HEK293T (cell line): ENCODE results near the gene PJVK.

Source experiments
- BHLHE40 ChIP-seq: fragments of 450-650 bp; IDR thresholded peaks from 2 replicates; pipeline ENCODE4 v1.6.1; 2016; ENCODE audit warnings: mild to moderate bottlenecking, moderate library complexity, borderline replicate concordance
- FOXA1 ChIP-seq: fragments of 450-650 bp; IDR thresholded peaks from 2 replicates; pipeline ENCODE4 v1.6.1; 2016; ENCODE audit warnings: mild to moderate bottlenecking
- LEF1 ChIP-seq: fragments of 450-650 bp; IDR thresholded peaks from 2 replicates; pipeline ENCODE4 v1.6.1; 2017; ENCODE audit warnings: mild to moderate bottlenecking, borderline replicate concordance
- SP1 ChIP-seq: fragments of 450-650 bp; IDR thresholded peaks from 2 replicates; pipeline ENCODE4 v1.6.1; 2017

DNA sequence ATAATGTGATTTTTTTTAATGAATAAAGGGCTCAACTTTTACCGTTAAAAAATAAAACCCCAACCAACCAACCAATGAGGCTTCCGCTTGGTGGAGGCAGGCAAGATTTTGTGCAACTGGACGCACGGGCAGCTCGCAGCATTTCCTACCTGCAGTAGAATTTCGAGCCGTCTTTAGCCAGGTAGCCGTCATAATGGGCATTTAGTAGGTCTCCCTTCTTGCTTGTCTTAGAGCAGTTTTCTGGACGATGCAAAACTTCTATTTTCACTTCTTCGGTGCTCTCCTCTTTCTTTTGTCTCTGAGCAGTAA lies 26.9 kb downstream of the PJVK start:
- TF ChIP-seq FOXA1 = no peak
- TF ChIP-seq SP1 = no peak
- TF ChIP-seq LEF1 = no peak
- no peak for TF ChIP-seq BHLHE40
